Spleen (tissue), 7 donors: Measurements from ENCODE around the gene WDR20.

Experiments used
- CTCF ChIP-seq, 11 experiments: fragments of 200-600 bp in 7 of 11; fragments of 450-650 bp in 4 of 11; sonication (generic) in 4 of 11; IDR thresholded peaks in 8 of 11; conservative IDR thresholded peaks in 3 of 11; 1 replicate in 7 of 11; 2 replicates in 4 of 11; pipeline versions ENCODE4 v1.4.0 to v1.8.0; 2016 to 2021; ENCODE audit warnings: antibody characterized with exemption in 11 of 11, inconsistent platforms in 4 of 11, mild to moderate bottlenecking in 1 of 11
- POLR2A ChIP-seq, 3 donors: fragments of 450-650 bp; IDR thresholded peaks; one replicate each; pipeline ENCODE4 v1.5.1; 2017; ENCODE audit warnings: antibody characterized with exemption in 3 of 3, mild to moderate bottlenecking in 1 of 3
- POLR2AphosphoS5 ChIP-seq, 3 donors: sonication (generic); formaldehyde crosslinking; IDR thresholded peaks; one replicate each; pipeline ENCODE4 v1.5.1; 2017; ENCODE audit warnings: antibody characterized with exemption in 3 of 3
- donor health status: DM: no; HTN: no; CAD: no; lungs with moderate emphysema.
- donor health status: DM: no; HTN: no; CAD: no.
- donor health status: DM: no; HTN: no; CAD: no.

- TF ChIP-seq CTCF (IDR thresholded peaks at IDR 0.05 in 8 of 11, conservative IDR thresholded peaks at IDR 0.05 in 3 of 11) (no peak), POLR2AphosphoS5 (IDR thresholded peaks at IDR 0.05) (no peak), POLR2A (IDR thresholded peaks at IDR 0.05) (no peak)
Observed at GRCh38 chr14:102256716-102257115, 117.0 kb downstream of the WDR20 start.
